ENCODE data around the gene LAMA4. TPM values are rescaled to one million over a fixed set of nuclear protein-coding genes. Genes with fewer than 3 reads are reported as not detected.
"Not testable (repeated sequence)": the region's sequence is repeated elsewhere in the genome, so short reads cannot be mapped to it uniquely, and the experiment has no call there.

LAMA4 gene
- total and polyA plus RNA-seq, 7 experiments from 2014 or later = not detected

GRCh38 chr6:112204350-112204706 is 50.0 kb downstream of the LAMA4 start:
- H3K36me3 ChIP-seq (ENCODE audit: control insufficient read depth in 2 of 3, insufficient read depth in 3 of 3, low read length in 3 of 3) = no peaks in the 10 kb centered on the region
- H3K4me1 ChIP-seq (ENCODE audit: control insufficient read depth in 2 of 2, insufficient read depth in 2 of 2, low read length in 2 of 2) = no peaks in the 10 kb centered on the region
- Mint-ChIP-seq H3K9me3 (peaks cover 0 to 6% (median 3%) of the 10 kb centered on the region in 11 donors), H3K36me3 (peaks cover 0 to 3% (median 0%) of the 10 kb centered on the region in 5 donors), H3K27ac (no peak overlapping the region), H3K27me3 (peaks cover 16 to 41% (median 25%) of the 10 kb centered on the region in 5 donors), H3K4me1 (peaks cover 0 to 8% (median 0%) of the 10 kb centered on the region in 7 donors), H3K4me3 (no peak overlapping the region)
- ChIA-PET POLR2A (no interaction called here), CTCF (no interaction called here)
- H3K4me3 ChIP-seq (ENCODE audit: low read length) = no peak overlapping the region
- DNase-seq = no peak
- no peaks in the 10 kb centered on the region for H3K27me3 ChIP-seq (ENCODE audit: control insufficient read depth in 2 of 2, insufficient read depth in 2 of 2, low read length in 2 of 2)
- H3K9me3 ChIP-seq (ENCODE audit: control insufficient read depth in 2 of 3, low read length in 3 of 3) = no peaks in the 10 kb centered on the region
- H3K27ac ChIP-seq (ENCODE audit: low read depth, low read length) = no peak overlapping the region
- intact Hi-C loops (cut with micrococcal nuclease) = no loop called here
- ATAC-seq = no peak

GRCh38 chr6:112203577-112204349 is 50.6 kb downstream of the LAMA4 start:
- no peaks in the 10 kb centered on the region for H3K4me1 ChIP-seq (ENCODE audit: control insufficient read depth in 2 of 2, insufficient read depth in 2 of 2, low read length in 2 of 2)
- peak overlapping the region in 1 of 10 donors; percentile 67 for H3K4me3 Mint-ChIP-seq
- peaks cover 0 to 6% (median 3%) of the 10 kb centered on the region in 11 donors for H3K9me3 Mint-ChIP-seq
- no peaks in the 10 kb centered on the region for H3K27me3 ChIP-seq (ENCODE audit: control insufficient read depth in 2 of 2, insufficient read depth in 2 of 2, low read length in 2 of 2)
- peaks cover 0 to 3% (median 0%) of the 10 kb centered on the region in 5 donors for H3K36me3 Mint-ChIP-seq
- ChIA-PET CTCF (no interaction called here), POLR2A (no interaction called here)
- ATAC-seq (no peak), DNase-seq (no peak)
- H3K9me3 ChIP-seq (ENCODE audit: control insufficient read depth in 2 of 3, low read length in 3 of 3) = no peaks in the 10 kb centered on the region
- H3K27ac ChIP-seq (ENCODE audit: low read depth, low read length) = no peak overlapping the region
- H3K27ac Mint-ChIP-seq = peak overlapping the region in 1 of 9 donors; percentile 59
- intact Hi-C loops (cut with micrococcal nuclease) = no loop called here
- no peaks in the 10 kb centered on the region for H3K36me3 ChIP-seq (ENCODE audit: control insufficient read depth in 2 of 3, insufficient read depth in 3 of 3, low read length in 3 of 3)
- H3K4me1 Mint-ChIP-seq = peaks cover 0 to 8% (median 0%) of the 10 kb centered on the region in 7 donors
- peaks cover 20 to 46% (median 31%) of the 10 kb centered on the region in 5 donors for H3K27me3 Mint-ChIP-seq
- no peak overlapping the region for H3K4me3 ChIP-seq (ENCODE audit: low read length)

GRCh38 chr6:112202639-112203341 is 51.6 kb downstream of the LAMA4 start:
- H3K36me3 ChIP-seq (ENCODE audit: control insufficient read depth in 2 of 3, insufficient read depth in 3 of 3, low read length in 3 of 3) = no peaks in the 10 kb centered on the region
- H3K4me1 Mint-ChIP-seq = peaks cover 0 to 8% (median 0%) of the 10 kb centered on the region in 7 donors
- H3K9me3 ChIP-seq (ENCODE audit: control insufficient read depth in 2 of 3, low read length in 3 of 3) = no peaks in the 10 kb centered on the region
- H3K27ac ChIP-seq (ENCODE audit: low read depth, low read length) = no peak overlapping the region
- ATAC-seq (no peak), DNase-seq (no peak)
- no peak overlapping the region for H3K4me3 ChIP-seq (ENCODE audit: low read length)
- no peaks in the 10 kb centered on the region for H3K27me3 ChIP-seq (ENCODE audit: control insufficient read depth in 2 of 2, insufficient read depth in 2 of 2, low read length in 2 of 2)
- H3K4me1 ChIP-seq (ENCODE audit: control insufficient read depth in 2 of 2, insufficient read depth in 2 of 2, low read length in 2 of 2) = no peaks in the 10 kb centered on the region
- intact Hi-C loops (cut with micrococcal nuclease) = no loop called here
- ChIA-PET CTCF (no interaction called here), POLR2A (no interaction called here)
- H3K27me3 Mint-ChIP-seq = peaks cover 23 to 53% (median 39%) of the 10 kb centered on the region in 5 donors
- H3K36me3 Mint-ChIP-seq = peaks cover 0 to 3% (median 0%) of the 10 kb centered on the region in 5 donors
- peaks cover 0 to 6% (median 3%) of the 10 kb centered on the region in 11 donors for H3K9me3 Mint-ChIP-seq
- no peak overlapping the region for H3K27ac Mint-ChIP-seq
- peak overlapping the region in 1 of 10 donors; percentile 67 for H3K4me3 Mint-ChIP-seq

GRCh38 chr6:112200185-112200914 is 54.0 kb downstream of the LAMA4 start:
- H3K36me3 ChIP-seq (ENCODE audit: control insufficient read depth in 2 of 3, insufficient read depth in 3 of 3, low read length in 3 of 3); H3K36me3 Mint-ChIP-seq; H3K27ac ChIP-seq (ENCODE audit: low read depth, low read length); intact Hi-C loops (cut with micrococcal nuclease); H3K9me3 Mint-ChIP-seq; H3K4me3 ChIP-seq (ENCODE audit: low read length); POLR2A ChIA-PET; H3K4me3 Mint-ChIP-seq; H3K9me3 ChIP-seq (ENCODE audit: control insufficient read depth in 2 of 3, low read length in 3 of 3); ATAC-seq; H3K4me1 Mint-ChIP-seq; CTCF ChIA-PET; H3K4me1 ChIP-seq (ENCODE audit: control insufficient read depth in 2 of 2, insufficient read depth in 2 of 2, low read length in 2 of 2); DNase-seq; H3K27me3 ChIP-seq (ENCODE audit: control insufficient read depth in 2 of 2, insufficient read depth in 2 of 2, low read length in 2 of 2); H3K27ac Mint-ChIP-seq: not testable (repeated sequence)
- H3K27me3 Mint-ChIP-seq = peaks cover 24 to 44% (median 39%) of the 10 kb centered on the region in 5 donors

GRCh38 chr6:112199001-112199403 is 55.4 kb downstream of the LAMA4 start:
- Mint-ChIP-seq H3K4me3 (no peak overlapping the region), H3K27me3 (peaks cover 13 to 43% (median 32%) of the 10 kb centered on the region in 5 donors), H3K4me1 (peaks cover 0 to 8% (median 0%) of the 10 kb centered on the region in 7 donors), H3K36me3 (peaks cover 0 to 3% (median 0%) of the 10 kb centered on the region in 5 donors), H3K27ac (no peak overlapping the region), H3K9me3 (peaks cover 0 to 6% (median 3%) of the 10 kb centered on the region in 11 donors)
- Histone ChIP-seq H3K27me3 (ENCODE audit: control insufficient read depth in 2 of 2, insufficient read depth in 2 of 2, low read length in 2 of 2) (no peaks in the 10 kb centered on the region), H3K4me1 (ENCODE audit: control insufficient read depth in 2 of 2, insufficient read depth in 2 of 2, low read length in 2 of 2) (no peaks in the 10 kb centered on the region), H3K36me3 (ENCODE audit: control insufficient read depth in 2 of 3, insufficient read depth in 3 of 3, low read length in 3 of 3) (no peaks in the 10 kb centered on the region), H3K27ac (ENCODE audit: low read depth, low read length) (no peak overlapping the region), H3K4me3 (ENCODE audit: low read length) (no peak overlapping the region), H3K9me3 (ENCODE audit: control insufficient read depth in 2 of 3, low read length in 3 of 3) (no peaks in the 10 kb centered on the region)
- intact Hi-C loops (cut with micrococcal nuclease) = no loop called here
- ATAC-seq (no peak), DNase-seq (no peak)
- ChIA-PET POLR2A (no interaction called here), CTCF (no interaction called here)

- no peak for ATAC-seq
- H3K27me3 Mint-ChIP-seq = peaks cover 13 to 41% (median 30%) of the 10 kb centered on the region in 5 donors
- ChIA-PET CTCF (no interaction called here), POLR2A (no interaction called here)
- Histone ChIP-seq H3K9me3 (ENCODE audit: control insufficient read depth in 2 of 3, low read length in 3 of 3) (no peaks in the 10 kb centered on the region), H3K4me3 (ENCODE audit: low read length) (no peak overlapping the region), H3K36me3 (ENCODE audit: control insufficient read depth in 2 of 3, insufficient read depth in 3 of 3, low read length in 3 of 3) (no peaks in the 10 kb centered on the region), H3K27me3 (ENCODE audit: control insufficient read depth in 2 of 2, insufficient read depth in 2 of 2, low read length in 2 of 2) (no peaks in the 10 kb centered on the region), H3K27ac (ENCODE audit: low read depth, low read length) (no peak overlapping the region), H3K4me1 (ENCODE audit: control insufficient read depth in 2 of 2, insufficient read depth in 2 of 2, low read length in 2 of 2) (no peaks in the 10 kb centered on the region)
- H3K9me3 Mint-ChIP-seq = peaks cover 0 to 6% (median 3%) of the 10 kb centered on the region in 11 donors
- H3K4me3 Mint-ChIP-seq = no peak overlapping the region
- peaks cover 0 to 3% (median 0%) of the 10 kb centered on the region in 5 donors for H3K36me3 Mint-ChIP-seq
- H3K4me1 Mint-ChIP-seq = peaks cover 0 to 4% (median 0%) of the 10 kb centered on the region in 7 donors
- intact Hi-C loops (cut with micrococcal nuclease) = no loop called here
- DNase-seq = no peak
- no peak overlapping the region for H3K27ac Mint-ChIP-seq
Observed at GRCh38 chr6:112198582-112198981, 55.8 kb downstream of the LAMA4 start.
